ENCODE measurements around the gene RABGAP1L.

Gene RABGAP1L

DNA sequence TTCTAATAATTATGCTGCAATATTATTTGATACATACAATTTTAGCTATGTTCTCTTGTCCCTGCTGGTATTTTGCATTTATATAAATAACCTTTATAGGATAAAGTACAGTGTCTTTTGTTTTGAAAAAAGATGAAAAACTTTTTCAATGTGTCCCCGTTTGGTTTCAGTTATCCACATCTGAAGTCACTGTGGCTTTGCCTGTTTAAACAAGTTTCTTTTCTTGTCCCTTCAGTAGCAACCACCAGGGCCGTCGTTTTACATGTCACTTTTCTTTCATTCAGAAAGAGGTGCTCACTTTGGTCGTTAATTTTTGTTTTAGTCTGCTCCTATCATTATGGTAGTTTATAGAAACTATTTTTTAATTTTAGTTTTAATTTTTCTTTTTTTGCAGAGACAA, 41.4 kb downstream of the RABGAP1L start:
- no peak overlapping the region for H3K27ac ChIP-seq
- no peak for TF ChIP-seq ZFX (IDR thresholded peaks at IDR 0.05)
- TF ChIP-seq, protein P1, sequence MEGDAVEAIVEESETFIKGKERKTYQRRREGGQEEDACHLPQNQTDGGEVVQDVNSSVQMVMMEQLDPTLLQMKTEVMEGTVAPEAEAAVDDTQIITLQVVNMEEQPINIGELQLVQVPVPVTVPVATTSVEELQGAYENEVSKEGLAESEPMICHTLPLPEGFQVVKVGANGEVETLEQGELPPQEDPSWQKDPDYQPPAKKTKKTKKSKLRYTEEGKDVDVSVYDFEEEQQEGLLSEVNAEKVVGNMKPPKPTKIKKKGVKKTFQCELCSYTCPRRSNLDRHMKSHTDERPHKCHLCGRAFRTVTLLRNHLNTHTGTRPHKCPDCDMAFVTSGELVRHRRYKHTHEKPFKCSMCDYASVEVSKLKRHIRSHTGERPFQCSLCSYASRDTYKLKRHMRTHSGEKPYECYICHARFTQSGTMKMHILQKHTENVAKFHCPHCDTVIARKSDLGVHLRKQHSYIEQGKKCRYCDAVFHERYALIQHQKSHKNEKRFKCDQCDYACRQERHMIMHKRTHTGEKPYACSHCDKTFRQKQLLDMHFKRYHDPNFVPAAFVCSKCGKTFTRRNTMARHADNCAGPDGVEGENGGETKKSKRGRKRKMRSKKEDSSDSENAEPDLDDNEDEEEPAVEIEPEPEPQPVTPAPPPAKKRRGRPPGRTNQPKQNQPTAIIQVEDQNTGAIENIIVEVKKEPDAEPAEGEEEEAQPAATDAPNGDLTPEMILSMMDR (conservative IDR thresholded peaks at IDR 0.05) = peak; percentile 2; the same call in 1 of the 2 replicates

DNA sequence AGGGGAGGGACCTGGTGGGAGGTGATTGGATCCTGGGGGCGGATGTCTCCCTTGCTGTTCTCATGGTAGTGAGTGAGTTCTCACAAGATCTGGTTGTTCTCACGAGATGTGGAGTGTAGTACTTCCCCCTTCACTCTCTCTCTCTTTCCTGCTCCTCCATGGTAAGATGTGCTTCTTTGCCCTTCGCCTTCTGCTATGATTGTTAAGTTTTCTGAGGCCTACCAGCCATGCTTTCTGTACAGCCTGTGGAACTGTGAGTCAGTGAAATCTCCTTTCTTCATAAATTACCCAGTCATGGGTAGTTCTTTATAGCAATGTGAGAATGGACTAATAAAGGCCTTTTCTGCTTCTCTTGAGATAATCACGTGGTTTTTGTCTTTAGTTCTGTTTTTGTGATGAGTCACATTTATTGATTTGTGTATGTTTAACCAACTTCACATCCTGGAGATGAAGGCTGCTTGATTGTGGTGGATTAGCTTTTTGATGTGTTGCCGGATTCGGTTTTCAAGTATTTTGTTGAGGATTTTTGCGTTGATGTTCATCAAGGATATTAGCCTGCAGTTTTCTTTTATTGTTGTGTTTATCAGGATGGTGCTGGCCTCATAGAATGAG, 45.5 kb downstream of the RABGAP1L start:
- no peak overlapping the region for H3K27ac ChIP-seq
- no peak for TF ChIP-seq ZFX (IDR thresholded peaks at IDR 0.05)
- TF ChIP-seq, protein P1 (conservative IDR thresholded peaks at IDR 0.05) = no peak

DNA sequence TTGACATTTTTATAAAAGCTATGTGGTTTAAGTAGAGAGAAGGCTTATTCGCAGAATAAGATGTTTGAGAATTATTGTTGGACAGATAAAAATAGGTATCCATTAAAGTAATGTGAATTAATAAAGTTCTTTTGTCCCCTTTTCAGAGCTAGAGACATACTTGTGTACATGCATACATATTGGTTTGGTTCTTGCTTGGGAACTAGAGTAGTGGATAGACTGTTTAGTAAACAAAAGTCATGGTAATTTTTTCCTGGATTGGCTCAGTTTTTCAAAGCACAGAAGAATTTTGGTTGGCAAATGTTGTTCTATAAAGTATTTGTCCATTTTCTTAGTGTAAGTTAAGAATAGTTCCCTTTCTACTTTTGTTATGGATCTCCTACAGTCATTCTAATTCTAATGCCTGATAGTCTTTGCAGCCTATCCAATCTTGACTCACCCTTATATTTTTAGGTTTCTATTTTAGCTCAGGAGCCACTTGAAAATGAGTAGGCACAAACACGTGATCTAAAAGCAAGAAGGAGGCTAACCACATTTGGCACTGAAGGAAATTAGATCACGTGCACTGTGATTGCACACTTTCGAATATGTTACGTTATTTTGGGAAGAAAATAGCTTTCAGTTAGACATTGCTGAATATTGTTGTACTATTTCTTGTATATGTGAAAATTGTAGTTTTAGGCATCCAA, 47.0 kb downstream of the RABGAP1L start:
- TF ChIP-seq, protein P1 (conservative IDR thresholded peaks at IDR 0.05) = no peak
- no peak for TF ChIP-seq ZFX (IDR thresholded peaks at IDR 0.05)
- no peak overlapping the region for H3K27ac ChIP-seq

DNA sequence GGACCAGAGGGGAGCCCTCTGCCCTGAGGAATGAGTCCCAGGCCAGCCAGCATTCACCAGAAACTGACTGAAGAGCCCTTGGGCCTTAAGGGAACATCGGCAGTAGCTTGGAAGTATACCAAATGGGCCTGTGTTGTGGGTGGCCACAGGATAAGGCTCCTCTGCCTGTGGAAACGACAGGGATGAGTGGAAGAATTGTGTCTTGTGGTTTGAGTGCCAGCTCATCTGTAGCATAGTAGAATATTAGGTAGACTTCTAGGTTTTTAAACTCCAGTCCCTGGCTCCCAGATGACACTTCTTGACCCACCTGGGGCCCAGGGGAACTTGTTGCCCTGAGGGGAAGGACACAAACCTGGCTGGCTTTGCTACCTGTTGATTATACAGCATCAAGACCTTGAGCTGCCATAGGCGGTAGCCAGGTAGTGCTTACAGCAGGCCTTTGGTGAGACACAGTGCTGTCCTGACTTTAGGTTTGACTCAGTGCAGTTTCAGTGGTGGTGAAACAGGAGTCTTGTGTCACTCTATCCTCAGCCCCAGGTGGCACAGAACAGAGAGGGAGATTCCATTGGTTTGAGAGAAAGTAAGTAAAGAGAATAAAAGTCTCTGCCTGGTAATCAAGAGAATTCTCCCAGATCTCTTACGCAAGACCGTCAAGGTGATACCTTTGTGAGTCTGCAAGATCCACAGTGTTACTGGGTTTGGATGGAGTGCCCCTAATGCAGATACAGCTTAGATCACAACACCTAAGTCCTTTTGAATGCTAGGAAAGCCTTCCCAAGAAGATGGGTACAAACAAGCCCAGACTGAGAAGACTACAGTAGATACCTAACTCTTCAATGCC, 50.2 kb downstream of the RABGAP1L start:
- TF ChIP-seq ZFX (IDR thresholded peaks at IDR 0.05) = no peak
- TF ChIP-seq, protein P1 (conservative IDR thresholded peaks at IDR 0.05) = no peak
- no peak overlapping the region for H3K27ac ChIP-seq

DNA sequence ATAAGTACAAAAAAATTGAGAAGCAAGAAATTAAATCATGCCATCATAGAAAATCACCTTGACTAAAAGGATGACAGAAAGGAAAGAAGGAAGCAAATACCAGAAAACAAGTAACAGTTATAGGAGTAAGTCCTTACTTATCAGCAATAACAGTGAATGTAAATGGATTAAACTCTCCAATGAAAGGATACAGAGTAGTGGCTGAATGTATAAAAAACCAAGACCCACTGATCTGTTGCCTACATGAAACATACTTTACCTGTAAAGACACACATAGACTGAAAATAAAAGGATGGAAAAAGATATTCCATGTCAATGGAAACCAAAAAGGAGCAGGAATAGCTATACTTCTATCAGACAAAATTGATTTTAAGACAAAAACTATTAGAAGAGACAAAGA, 52.2 kb downstream of the RABGAP1L start:
- TF ChIP-seq ZFX (IDR thresholded peaks at IDR 0.05) = no peak
- TF ChIP-seq, protein P1 (conservative IDR thresholded peaks at IDR 0.05) = no peak

DNA sequence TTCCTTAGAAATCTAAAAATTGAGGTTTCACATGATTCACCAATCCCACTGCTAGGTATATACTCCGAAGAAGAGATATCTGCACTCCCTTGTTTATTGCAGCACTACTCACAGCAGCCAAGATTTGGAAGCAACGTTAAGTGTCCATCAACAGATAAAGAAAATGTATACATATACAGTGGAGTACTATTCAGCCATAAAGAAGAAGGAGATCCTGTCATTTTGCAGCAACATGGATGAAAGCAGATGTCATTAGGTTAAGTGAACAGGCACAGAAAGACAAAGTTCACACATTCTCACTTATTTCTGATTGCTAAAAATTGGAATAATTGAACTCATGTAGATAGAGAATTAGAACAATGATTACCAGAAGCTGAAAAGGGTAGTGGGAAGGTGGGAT, 56.4 kb downstream of the RABGAP1L start:
- no peak for TF ChIP-seq ZFX (IDR thresholded peaks at IDR 0.05)
- TF ChIP-seq, protein P1 (conservative IDR thresholded peaks at IDR 0.05) = no peak
- H3K27ac ChIP-seq = no peak overlapping the region

More for the DNA sequence above, 52.2 kb downstream of the RABGAP1L start:
- H3K27ac ChIP-seq = no peak overlapping the region

DNA sequence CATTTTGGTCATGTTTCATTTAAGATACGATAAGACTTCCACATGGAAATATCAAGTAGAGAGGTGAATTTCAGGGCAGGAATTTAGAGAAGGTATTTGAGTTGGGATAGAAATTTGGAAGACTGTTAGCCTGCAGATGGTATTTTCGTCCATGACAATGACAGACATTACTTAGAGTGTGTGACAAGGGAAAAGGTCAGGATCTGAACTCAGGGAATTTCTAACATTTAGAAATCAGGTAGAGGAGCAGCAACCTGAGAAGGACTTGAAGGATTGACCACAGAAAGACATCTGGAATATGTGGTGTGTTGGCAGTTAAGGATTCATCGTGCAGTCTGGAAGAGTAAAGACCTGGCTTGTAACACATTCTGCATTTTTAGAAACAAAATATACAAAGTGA, 57.9 kb downstream of the RABGAP1L start:
- H3K27ac ChIP-seq = no peak overlapping the region

More for the DNA sequence above, 57.9 kb downstream of the RABGAP1L start:
- TF ChIP-seq, protein P1 (conservative IDR thresholded peaks at IDR 0.05) = no peak
- TF ChIP-seq ZFX (IDR thresholded peaks at IDR 0.05) = no peak

Data from C4-2B (cell line).